ENCODE results near the gene SLX4IP.

Gene SLX4IP

GRCh38 chr20:10467681-10468339, 32.7 kb downstream of the SLX4IP start:
- peak; percentile 68 for DNase-seq

GRCh38 chr20:10468340-10468845, 33.3 kb downstream of the SLX4IP start:
- DNase-seq = no peak

- no peak for DNase-seq
Measured at GRCh38 chr20:10469056-10469455, 34.0 kb downstream of the SLX4IP start.

- peak; percentile 67 for DNase-seq
Measured at GRCh38 chr20:10469599-10469998, 34.5 kb downstream of the SLX4IP start.

- DNase-seq = no peak
Measured at GRCh38 chr20:10470276-10470675, 35.2 kb downstream of the SLX4IP start.

GRCh38 chr20:10472871-10473270, 37.8 kb downstream of the SLX4IP start:
- DNase-seq = no peak

- no peak for DNase-seq
Measured at GRCh38 chr20:10474606-10475184, 39.6 kb downstream of the SLX4IP start.

GRCh38 chr20:10475225-10475624, 40.1 kb downstream of the SLX4IP start:
- no peak for DNase-seq

GRCh38 chr20:10476319-10476724, 41.2 kb downstream of the SLX4IP start:
- DNase-seq = no peak

GRCh38 chr20:10478205-10478604, 43.1 kb downstream of the SLX4IP start:
- no peak for DNase-seq

GRCh38 chr20:10478930-10479329, 43.8 kb downstream of the SLX4IP start:
- DNase-seq = no peak

- no peak for DNase-seq
Measured at GRCh38 chr20:10481676-10482075, 46.6 kb downstream of the SLX4IP start.

- DNase-seq = no peak
Measured at GRCh38 chr20:10483691-10484090, 48.6 kb downstream of the SLX4IP start.

- DNase-seq = no peak
Measured at GRCh38 chr20:10487142-10488136, 52.3 kb downstream of the SLX4IP start.

GRCh38 chr20:10488534-10488933, 53.4 kb downstream of the SLX4IP start:
- no peak for DNase-seq

GRCh38 chr20:10489853-10490252, 54.7 kb downstream of the SLX4IP start:
- DNase-seq = no peak

- DNase-seq = no peak
Measured at GRCh38 chr20:10490257-10490656, 55.2 kb downstream of the SLX4IP start.

GRCh38 chr20:10490706-10491105, 55.6 kb downstream of the SLX4IP start:
- no peak for DNase-seq

- no peak for DNase-seq
Measured at GRCh38 chr20:10492065-10492464, 57.0 kb downstream of the SLX4IP start.

- DNase-seq = no peak
Measured at GRCh38 chr20:10492844-10493243, 57.7 kb downstream of the SLX4IP start.

GRCh38 chr20:10495173-10495572, 60.1 kb downstream of the SLX4IP start:
- DNase-seq = no peak

- no peak for DNase-seq
Measured at GRCh38 chr20:10496465-10496864, 61.4 kb downstream of the SLX4IP start.

- DNase-seq = no peak
Measured at GRCh38 chr20:10497283-10497682, 62.2 kb downstream of the SLX4IP start.

Data from islet precursor cell (in vitro differentiated cells).